ENCODE measurements around the gene CCR5. TPM values are rescaled to one million over a fixed set of nuclear protein-coding genes. Genes with fewer than 3 reads are reported as not detected.

CCR5 gene
- total RNA-seq, 2 donors from 2014 or later, result not detected

DNA sequence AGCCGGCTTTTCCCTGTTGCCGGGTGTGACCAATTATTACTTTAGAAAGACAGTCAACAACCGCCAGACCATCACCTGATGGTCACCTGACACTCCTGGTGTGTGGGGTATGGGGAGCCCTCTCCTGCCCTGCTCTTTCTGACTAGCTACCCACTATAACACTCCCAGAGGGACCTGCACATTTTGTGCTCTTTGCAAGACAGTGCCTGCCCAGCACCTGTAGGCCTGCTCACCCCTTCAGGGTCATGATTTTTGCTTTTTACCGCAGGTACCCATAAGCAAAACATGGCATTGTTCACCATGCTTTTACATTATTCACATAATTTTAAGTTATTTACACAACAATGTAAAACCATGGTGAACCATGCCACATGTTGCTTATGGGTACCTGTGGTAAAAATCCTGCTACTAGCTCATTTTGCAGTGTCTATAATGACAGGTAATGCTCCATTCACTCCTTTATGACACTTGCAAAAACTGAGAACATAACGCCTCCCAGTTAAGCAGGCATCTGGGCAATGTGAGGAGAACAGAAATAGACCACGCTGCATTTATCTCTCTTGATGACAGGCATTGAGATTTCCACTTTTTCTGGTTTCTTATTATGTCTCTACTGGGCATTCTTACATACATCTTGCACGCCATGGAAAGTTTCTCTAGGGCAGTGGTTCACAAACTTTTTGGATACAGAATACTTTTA is 46.2 kb downstream of the CCR5 start:
- Histone ChIP-seq H3K27ac (ENCODE audit: low read depth, low read length) (no peak overlapping the region), H3K36me3 (ENCODE audit: control insufficient read depth, insufficient read depth, low read length) (no peaks in the 10 kb centered on the region), H3K9me3 (ENCODE audit: control insufficient read depth, low read length) (no peaks in the 10 kb centered on the region), H3K27me3 (ENCODE audit: control insufficient read depth, insufficient read depth, low read length, poor library complexity, severe bottlenecking) (no peaks in the 10 kb centered on the region), H3K4me1 (ENCODE audit: control insufficient read depth, insufficient read depth, low read length) (peaks cover 13% of the 10 kb centered on the region), H3K4me3 (ENCODE audit: low read length) (no peak overlapping the region), H3K9ac (ENCODE audit: extremely low read depth, low read length, poor library complexity, severe bottlenecking) (no peak overlapping the region)
- Mint-ChIP-seq H3K36me3 (ENCODE audit: low read depth) (no peaks in the 10 kb centered on the region), H3K27me3 (ENCODE audit: insufficient read depth) (no peaks in the 10 kb centered on the region), H3K27ac (no peak overlapping the region), H3K9me3 (no peaks in the 10 kb centered on the region), H3K4me1 (peaks cover 26% of the 10 kb centered on the region), H3K4me3 (no peak overlapping the region)
- 95 to 97% methylated on average over 7 of the region's 7 CpGs for WGBS, 2 experiments (ENCODE audit: insufficient coverage in 1 of 2, insufficient read length in 1 of 2)
- TF ChIP-seq, protein P1, sequence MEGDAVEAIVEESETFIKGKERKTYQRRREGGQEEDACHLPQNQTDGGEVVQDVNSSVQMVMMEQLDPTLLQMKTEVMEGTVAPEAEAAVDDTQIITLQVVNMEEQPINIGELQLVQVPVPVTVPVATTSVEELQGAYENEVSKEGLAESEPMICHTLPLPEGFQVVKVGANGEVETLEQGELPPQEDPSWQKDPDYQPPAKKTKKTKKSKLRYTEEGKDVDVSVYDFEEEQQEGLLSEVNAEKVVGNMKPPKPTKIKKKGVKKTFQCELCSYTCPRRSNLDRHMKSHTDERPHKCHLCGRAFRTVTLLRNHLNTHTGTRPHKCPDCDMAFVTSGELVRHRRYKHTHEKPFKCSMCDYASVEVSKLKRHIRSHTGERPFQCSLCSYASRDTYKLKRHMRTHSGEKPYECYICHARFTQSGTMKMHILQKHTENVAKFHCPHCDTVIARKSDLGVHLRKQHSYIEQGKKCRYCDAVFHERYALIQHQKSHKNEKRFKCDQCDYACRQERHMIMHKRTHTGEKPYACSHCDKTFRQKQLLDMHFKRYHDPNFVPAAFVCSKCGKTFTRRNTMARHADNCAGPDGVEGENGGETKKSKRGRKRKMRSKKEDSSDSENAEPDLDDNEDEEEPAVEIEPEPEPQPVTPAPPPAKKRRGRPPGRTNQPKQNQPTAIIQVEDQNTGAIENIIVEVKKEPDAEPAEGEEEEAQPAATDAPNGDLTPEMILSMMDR (conservative IDR thresholded peaks at IDR 0.05), result no peak
- no peak for DNase-seq

DNA sequence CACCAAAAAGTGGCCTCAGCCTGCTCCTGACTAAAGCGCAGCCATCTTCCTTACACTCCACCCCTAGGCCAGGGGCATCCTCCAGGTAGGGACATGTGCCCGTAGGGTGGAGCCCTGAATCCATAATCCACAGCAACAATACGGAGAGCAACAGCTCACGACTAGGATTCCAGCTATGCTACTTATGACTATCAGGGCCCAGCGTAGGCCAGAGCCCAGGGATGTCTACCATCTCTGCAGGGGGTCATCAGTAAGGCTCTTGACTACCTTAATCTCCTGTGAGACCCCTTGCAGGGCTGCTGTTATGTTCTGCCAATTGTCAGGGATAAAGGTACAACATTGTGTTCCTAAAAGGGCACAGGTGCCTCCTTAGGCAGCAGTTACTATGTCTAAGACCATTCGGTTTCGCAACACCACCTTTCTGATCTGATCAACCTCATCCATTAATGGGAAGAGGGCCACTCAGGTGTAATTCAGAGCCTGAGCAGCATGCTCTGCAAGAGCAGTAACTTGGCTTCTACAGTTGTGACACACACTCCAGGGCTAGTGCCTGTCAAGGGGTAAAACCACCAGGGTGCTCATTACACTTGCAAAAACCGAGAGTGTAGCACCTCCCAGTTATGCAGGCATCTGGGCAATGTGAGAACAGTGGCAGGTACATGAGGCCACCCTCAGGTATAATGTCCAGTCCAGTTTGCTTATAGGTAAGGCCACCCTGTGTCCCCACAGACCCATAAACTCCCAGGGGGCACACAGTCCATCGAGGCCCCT is 47.3 kb downstream of the CCR5 start:
- no peaks in the 10 kb centered on the region for H3K9me3 ChIP-seq (ENCODE audit: control insufficient read depth, low read length)
- H3K36me3 Mint-ChIP-seq (ENCODE audit: low read depth), result no peaks in the 10 kb centered on the region
- H3K27me3 Mint-ChIP-seq (ENCODE audit: insufficient read depth), result no peaks in the 10 kb centered on the region
- 75% methylated on average over 7 to 9 of the region's 9 CpGs for WGBS, 2 experiments (ENCODE audit: insufficient coverage in 1 of 2, insufficient read length in 1 of 2)
- peaks cover 25% of the 10 kb centered on the region for H3K4me1 Mint-ChIP-seq
- H3K27ac Mint-ChIP-seq, result peak overlapping the region; percentile 68
- peak; percentile 74 for DNase-seq
- TF ChIP-seq, protein P1 (conservative IDR thresholded peaks at IDR 0.05), result no peak
- peaks cover 13% of the 10 kb centered on the region for H3K4me1 ChIP-seq (ENCODE audit: control insufficient read depth, insufficient read depth, low read length)
- no peak overlapping the region for H3K4me3 Mint-ChIP-seq
- no peak overlapping the region for H3K4me3 ChIP-seq (ENCODE audit: low read length)
- H3K36me3 ChIP-seq (ENCODE audit: control insufficient read depth, insufficient read depth, low read length), result no peaks in the 10 kb centered on the region
- H3K9me3 Mint-ChIP-seq, result no peaks in the 10 kb centered on the region
- H3K9ac ChIP-seq (ENCODE audit: extremely low read depth, low read length, poor library complexity, severe bottlenecking), result no peak overlapping the region
- no peaks in the 10 kb centered on the region for H3K27me3 ChIP-seq (ENCODE audit: control insufficient read depth, insufficient read depth, low read length, poor library complexity, severe bottlenecking)
- no peak overlapping the region for H3K27ac ChIP-seq (ENCODE audit: low read depth, low read length)

DNA sequence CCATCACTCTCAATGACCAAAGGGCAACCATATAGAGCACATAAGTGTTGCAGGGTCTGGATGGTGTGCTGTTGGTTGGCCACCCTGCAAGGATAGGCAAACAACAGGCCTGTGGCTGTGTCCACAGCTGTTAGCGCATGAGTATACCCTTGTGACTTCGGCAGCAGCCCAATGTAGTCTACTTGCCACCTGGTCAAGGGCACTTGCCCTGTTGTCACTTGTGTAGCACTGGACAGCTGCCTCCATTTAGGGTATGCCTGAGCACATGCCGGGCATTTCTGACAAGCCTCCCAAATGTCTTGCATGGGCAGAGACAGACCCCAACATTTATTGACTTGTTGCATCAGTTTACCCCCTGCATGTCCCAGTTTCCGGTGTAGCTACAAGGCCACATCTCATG is 49.1 kb downstream of the CCR5 start:
- no peaks in the 10 kb centered on the region for H3K27me3 ChIP-seq (ENCODE audit: control insufficient read depth, insufficient read depth, low read length, poor library complexity, severe bottlenecking)
- TF ChIP-seq, protein P1 (conservative IDR thresholded peaks at IDR 0.05), result no peak

More for the DNA sequence above, 49.1 kb downstream of the CCR5 start:
- Mint-ChIP-seq H3K4me3 (no peak overlapping the region), H3K27me3 (ENCODE audit: insufficient read depth) (no peaks in the 10 kb centered on the region), H3K4me1 (peaks cover 25% of the 10 kb centered on the region), H3K9me3 (no peaks in the 10 kb centered on the region), H3K27ac (no peak overlapping the region), H3K36me3 (ENCODE audit: low read depth) (no peaks in the 10 kb centered on the region)
- Histone ChIP-seq H3K36me3 (ENCODE audit: control insufficient read depth, insufficient read depth, low read length) (no peaks in the 10 kb centered on the region), H3K4me1 (ENCODE audit: control insufficient read depth, insufficient read depth, low read length) (peaks cover 13% of the 10 kb centered on the region), H3K9ac (ENCODE audit: extremely low read depth, low read length, poor library complexity, severe bottlenecking) (no peak overlapping the region), H3K27ac (ENCODE audit: low read depth, low read length) (no peak overlapping the region), H3K4me3 (ENCODE audit: low read length) (no peak overlapping the region), H3K9me3 (ENCODE audit: control insufficient read depth, low read length) (no peaks in the 10 kb centered on the region)
- WGBS, 2 experiments (ENCODE audit: insufficient coverage in 1 of 2, insufficient read length in 1 of 2), result 92 to 94% methylated on average over 4 of the region's 4 CpGs
- DNase-seq, result no peak

All from endodermal cell (in vitro differentiated cells).